HG03280 (cell line): ENCODE measurements around the gene HSD17B7.

Source experiments
- ATAC-seq: cut with Tn5 transposase; IDR thresholded peaks from one replicate; pipeline ENCODE4 v1.9.1; 2021; ENCODE audit warnings: mild to moderate bottlenecking, moderate library complexity; ENCODE audit not compliant: unreplicated experiment

HSD17B7 gene

DNA sequence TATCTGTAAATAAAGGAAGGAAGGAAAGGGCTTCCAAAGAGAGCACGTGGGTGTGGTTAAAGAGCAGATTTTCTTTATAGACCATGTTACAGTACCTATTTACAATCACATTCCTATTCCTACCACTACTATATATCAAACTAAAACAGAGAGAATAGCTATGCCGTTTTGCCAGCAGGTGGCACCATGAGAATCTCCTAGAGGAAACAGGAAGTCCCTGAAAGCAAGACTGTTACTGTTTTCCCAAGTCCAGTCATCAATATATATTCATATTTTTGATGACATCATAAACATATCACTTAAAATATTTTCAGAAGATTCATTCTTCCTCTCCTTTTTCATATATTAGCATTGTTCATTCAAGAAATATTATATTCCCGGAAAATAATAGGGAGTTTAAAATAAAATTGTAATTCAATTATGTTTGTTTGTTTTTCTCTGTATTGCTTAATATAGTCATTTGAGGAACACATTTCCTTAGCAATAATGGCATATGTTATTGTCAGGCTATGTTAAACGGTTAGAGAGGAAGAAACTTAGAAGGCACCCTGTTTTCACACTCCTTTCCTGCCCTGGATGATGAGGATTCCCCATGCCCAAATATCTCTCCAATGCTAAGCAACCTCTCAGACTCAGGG, 63.9 kb downstream of the HSD17B7 start:
- peak; percentile 74 for ATAC-seq

DNA sequence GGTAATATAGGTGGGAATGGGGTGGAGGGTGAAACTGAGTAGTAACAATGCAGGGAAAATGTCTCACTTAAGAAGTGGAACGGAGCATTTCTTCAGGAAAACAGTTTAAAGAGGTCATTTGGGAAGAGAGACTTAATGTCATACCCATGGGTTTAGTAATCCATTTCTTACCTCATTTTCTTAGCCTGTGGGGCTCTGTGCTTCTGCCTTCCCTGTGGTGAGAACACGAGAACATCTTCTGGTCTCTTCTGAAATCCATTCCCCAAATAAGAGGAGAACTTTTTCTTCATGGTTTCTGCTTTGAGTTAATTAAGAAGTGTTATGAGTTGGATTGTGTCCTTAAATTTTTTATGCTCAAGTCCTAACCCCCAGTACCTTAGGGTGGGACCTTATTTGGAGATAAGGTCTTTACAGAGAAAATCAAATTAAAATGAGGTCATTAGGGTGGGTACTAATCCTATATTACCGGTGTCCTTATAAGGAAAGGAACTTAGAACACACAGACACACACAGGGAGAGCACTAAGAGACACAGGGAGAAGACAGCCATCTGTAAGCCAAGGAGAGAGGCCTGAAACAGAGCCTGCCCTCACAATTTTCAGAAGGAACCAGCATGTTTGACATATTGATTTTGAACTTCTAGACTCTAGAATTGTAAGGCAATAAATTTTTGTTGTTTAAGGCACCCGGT, 65.1 kb downstream of the HSD17B7 start:
- no peak for ATAC-seq

DNA sequence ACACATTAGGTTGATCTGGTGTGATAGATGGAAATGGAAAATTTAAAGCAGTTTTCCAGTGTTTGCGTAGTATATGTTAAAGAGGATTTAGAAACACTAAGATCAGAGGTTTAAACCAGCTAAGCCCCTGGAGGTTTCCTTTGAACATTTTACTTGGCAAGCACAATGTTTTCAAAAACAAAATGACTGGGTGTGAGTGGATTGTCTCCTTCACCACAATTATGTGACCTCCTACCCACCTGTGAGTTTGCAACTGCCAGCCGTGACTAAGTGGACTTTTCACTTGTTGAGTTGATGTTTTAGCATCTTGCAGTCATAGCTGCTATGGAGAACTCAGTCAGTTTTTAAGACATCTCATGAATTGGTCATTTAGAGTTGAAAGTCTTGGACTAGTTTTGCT, 65.8 kb downstream of the HSD17B7 start:
- ATAC-seq: no peak

DNA sequence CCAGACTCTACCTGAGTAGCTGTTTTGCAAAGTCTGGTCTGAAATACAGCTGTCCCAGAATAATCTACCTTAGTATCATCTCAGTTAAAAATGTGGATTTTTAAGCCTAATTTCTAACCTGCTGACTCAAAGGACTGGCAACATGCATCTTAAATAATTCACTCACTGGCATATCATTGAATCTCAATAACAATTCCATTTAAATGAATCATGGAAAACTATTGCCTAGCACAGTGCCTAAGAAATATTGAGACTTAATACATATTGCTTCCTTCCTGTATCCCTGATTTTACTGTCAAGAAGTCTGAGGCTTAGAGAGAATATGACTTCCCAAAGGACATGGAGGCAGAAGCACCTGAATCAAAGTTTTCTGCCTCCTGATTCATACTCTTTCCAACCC, 67.3 kb downstream of the HSD17B7 start:
- no peak for ATAC-seq

DNA sequence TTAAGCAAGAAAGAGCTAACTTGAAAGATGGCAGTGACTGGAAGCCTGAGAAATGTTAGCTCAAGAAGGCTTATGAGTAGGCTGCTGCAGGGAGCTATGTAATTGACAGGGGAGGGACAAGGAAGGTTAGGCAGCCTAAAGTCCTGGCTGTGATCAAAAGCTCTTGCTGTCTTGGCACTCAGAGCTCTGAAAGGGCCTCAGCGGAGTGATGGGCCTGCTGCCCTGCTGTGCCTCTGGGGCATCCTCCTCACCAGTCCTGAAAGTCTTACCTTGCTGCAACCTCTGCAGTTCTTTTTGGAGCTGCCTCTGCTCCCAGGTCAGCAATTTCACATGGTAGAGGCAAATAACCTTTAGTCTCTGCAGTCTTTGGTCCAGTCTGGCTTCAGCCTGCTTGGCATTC, 68.7 kb downstream of the HSD17B7 start:
- ATAC-seq: no peak

DNA sequence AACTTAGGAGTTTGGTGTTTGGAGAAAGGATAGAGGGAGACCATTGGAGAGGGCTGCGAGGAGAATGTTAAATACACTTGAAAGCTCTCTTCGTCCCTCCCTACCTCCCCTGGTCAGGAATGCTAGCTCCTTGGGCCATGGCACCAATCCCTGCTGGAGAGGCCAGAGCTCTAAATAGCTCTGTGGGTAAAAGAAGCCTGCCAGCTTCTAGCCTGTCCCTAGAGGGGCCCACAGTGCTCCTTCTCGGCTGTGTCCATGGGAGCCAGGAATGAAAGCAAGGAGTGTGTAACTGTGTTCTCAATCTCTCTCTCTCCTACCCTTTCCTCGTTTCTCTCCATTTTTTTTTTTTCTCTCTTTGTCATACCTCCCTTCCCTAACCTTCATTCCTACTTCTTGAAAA, 70.6 kb downstream of the HSD17B7 start, which contains the start of gene CCDC190:
CCDC190 (minus strand) TSS at position 75 of the 400 bp plus-strand sequence. CDS start 1,529 bp downstream, outside the sequence.
- no peak for ATAC-seq

DNA sequence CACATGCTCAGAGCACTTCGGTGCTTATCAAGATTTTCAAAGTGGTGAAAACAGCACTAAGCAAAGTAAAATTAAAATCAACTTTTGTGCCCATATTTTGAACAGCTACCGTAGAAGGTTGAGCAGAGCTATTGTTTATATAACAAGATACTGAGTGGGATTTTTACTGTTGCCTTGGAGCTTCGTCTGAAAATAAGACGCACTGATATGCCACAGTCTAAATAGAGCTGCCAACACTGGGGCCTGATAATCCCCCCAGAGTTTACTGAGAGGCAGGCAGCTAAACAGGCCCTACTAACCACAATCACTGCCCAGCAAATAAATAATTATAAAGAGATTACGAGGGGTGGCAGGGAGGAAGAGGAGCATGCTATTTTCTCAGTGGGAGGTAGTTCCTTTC, 71.1 kb downstream of the HSD17B7 start:
- no peak for ATAC-seq
